GDM1 (cell line): ENCODE data around the gene XPO6.
A peak's percentile ranks its signal among the peaks of the same experiment; 100 is the strongest.

ENCODE experiments used
- DNase-seq: peaks from one replicate; lab custom pipeline; 2025; lab: John Stamatoyannopoulos, UW

XPO6 gene

GRCh38 chr16:28183930-28184329 lies 27.8 kb downstream of the XPO6 start:
- DNase-seq = no peak

- DNase-seq = no peak
These were observed 28.3 kb downstream of the XPO6 start for GRCh38 chr16:28183484-28183883.

GRCh38 chr16:28182801-28183200 lies 29.0 kb downstream of the XPO6 start:
- DNase-seq = no peak

- DNase-seq = no peak
These were observed 29.6 kb downstream of the XPO6 start for GRCh38 chr16:28182183-28182582.

GRCh38 chr16:28181515-28181914 lies 30.2 kb downstream of the XPO6 start:
- no peak for DNase-seq

- DNase-seq = peak; percentile 17
These were observed 30.9 kb downstream of the XPO6 start for GRCh38 chr16:28180655-28181460.

- DNase-seq = no peak
These were observed 32.4 kb downstream of the XPO6 start for GRCh38 chr16:28179354-28179753.

- DNase-seq = no peak
These were observed 36.0 kb downstream of the XPO6 start for GRCh38 chr16:28175715-28176114.

- no peak for DNase-seq
These were observed 39.4 kb downstream of the XPO6 start for GRCh38 chr16:28172336-28172735.

- no peak for DNase-seq
These were observed 39.9 kb downstream of the XPO6 start for GRCh38 chr16:28171816-28172215.

- no peak for DNase-seq
These were observed 42.7 kb downstream of the XPO6 start for GRCh38 chr16:28168991-28169554.

- no peak for DNase-seq
These were observed 44.0 kb downstream of the XPO6 start for GRCh38 chr16:28167730-28168129.

- DNase-seq = no peak
These were observed 44.5 kb downstream of the XPO6 start for GRCh38 chr16:28167221-28167620.

- no peak for DNase-seq
These were observed 45.2 kb downstream of the XPO6 start for GRCh38 chr16:28166394-28167208.

- DNase-seq = no peak
These were observed 46.2 kb downstream of the XPO6 start for GRCh38 chr16:28165598-28165997.

GRCh38 chr16:28164140-28164539 lies 47.6 kb downstream of the XPO6 start:
- no peak for DNase-seq

GRCh38 chr16:28163699-28164098 lies 48.1 kb downstream of the XPO6 start:
- no peak for DNase-seq

- no peak for DNase-seq
These were observed 49.4 kb downstream of the XPO6 start for GRCh38 chr16:28162326-28162877.

- no peak for DNase-seq
These were observed 50.1 kb downstream of the XPO6 start for GRCh38 chr16:28161626-28162025.

GRCh38 chr16:28158136-28158535 lies 53.6 kb downstream of the XPO6 start:
- no peak for DNase-seq

- no peak for DNase-seq
These were observed 55.6 kb downstream of the XPO6 start for GRCh38 chr16:28156056-28156680.

- no peak for DNase-seq
These were observed 56.5 kb downstream of the XPO6 start for GRCh38 chr16:28155293-28155692.
